ENCODE data around the gene LSM12.
"Not testable (repeated sequence)": the region's sequence is repeated elsewhere in the genome, so short reads cannot be mapped to it uniquely, and the experiment has no call there.

LSM12 gene

GRCh38 chr17:44007346-44008204 is 58.9 kb downstream of the LSM12 start:
- no peak for DNase-seq (ENCODE audit: low read depth in 2 of 2)

- peak; percentile 100 for DNase-seq (ENCODE audit: low read depth in 2 of 2)
These were observed 59.7 kb downstream of the LSM12 start for GRCh38 chr17:44006598-44007345.

GRCh38 chr17:44006272-44006597 is 60.2 kb downstream of the LSM12 start:
- no peak for DNase-seq (ENCODE audit: low read depth in 2 of 2)

GRCh38 chr17:44005527-44006271 is 60.8 kb downstream of the LSM12 start:
- no peak for DNase-seq (ENCODE audit: low read depth in 2 of 2)

DNA sequence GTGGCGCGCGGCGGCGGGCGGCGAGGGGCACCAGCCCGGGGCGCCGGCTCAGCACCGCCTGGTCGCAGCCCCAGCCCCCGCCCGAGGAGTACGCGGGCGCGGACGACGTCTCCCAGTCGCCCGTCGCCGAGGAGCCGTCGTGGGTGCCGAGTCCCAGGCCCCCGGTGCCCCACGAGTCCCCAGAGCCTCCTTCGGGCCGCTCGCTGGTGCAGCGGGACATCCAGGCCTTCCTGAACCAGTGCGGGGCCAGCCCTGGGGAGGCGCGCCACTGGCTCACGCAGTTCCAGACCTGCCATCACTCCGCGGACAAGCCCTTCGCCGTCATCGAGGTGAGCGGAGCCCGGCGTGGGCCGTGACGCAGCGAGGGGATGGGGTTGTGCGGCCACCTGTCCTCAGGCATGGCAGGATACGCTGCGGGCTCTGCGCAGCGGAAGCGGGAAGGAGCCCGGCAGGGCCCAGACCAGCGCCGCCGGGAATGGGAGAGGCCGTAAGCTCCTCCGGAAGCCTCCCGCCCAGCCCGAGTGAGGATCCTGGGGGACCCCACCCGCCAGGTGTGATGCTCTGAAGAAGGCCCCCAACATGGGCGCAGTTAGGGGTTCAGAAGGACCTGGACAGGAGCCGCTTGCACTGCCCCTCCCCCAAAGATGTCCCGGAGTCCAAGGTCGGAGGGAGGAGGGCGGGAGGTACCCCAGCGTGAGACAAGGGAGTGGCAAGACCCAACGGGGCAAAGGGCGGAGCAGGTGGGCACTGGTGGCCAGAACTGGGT is 61.5 kb downstream of the LSM12 start:
- DNase-seq (ENCODE audit: low read depth in 2 of 2) = no peak

DNA sequence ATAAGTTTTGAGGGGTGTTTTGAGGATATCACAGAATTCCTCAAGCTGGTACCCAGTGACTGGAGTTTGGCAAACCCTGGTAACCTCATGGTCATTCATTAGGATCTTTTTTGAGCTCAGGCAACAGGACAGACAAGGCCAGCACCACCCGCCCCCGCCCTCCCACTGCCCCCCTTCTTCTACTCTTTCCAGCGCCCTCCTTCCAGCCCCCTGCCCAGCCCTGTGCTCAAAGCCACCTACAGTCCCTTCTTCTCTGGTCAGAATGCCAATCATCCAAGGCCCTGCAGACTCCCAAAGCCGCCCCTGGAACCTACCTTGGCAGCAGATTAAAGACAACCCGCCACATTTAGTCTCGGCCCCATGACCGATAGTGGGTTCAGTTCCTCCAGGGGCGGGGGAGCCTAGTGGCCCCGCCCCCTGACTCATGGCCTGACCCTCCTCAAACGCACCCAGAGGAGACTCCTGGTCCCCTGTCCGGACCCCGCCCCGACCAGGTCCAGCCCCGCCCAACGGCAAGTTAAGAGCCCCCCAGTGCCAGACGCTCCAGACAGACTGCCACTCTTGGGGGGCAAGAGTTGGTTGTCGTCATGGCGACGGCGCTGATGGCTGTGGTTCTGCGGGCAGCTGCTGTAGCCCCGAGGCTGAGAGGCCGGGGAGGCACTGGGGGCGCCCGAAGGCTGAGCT is 62.3 kb downstream of the LSM12 start, which contains the start of gene NAGS:
NAGS (plus strand) TSS at position 546 of the 684 bp plus-strand sequence; CDS start at position 588, 42 bp downstream.
- DNase-seq (ENCODE audit: low read depth in 2 of 2) = no peak

DNA sequence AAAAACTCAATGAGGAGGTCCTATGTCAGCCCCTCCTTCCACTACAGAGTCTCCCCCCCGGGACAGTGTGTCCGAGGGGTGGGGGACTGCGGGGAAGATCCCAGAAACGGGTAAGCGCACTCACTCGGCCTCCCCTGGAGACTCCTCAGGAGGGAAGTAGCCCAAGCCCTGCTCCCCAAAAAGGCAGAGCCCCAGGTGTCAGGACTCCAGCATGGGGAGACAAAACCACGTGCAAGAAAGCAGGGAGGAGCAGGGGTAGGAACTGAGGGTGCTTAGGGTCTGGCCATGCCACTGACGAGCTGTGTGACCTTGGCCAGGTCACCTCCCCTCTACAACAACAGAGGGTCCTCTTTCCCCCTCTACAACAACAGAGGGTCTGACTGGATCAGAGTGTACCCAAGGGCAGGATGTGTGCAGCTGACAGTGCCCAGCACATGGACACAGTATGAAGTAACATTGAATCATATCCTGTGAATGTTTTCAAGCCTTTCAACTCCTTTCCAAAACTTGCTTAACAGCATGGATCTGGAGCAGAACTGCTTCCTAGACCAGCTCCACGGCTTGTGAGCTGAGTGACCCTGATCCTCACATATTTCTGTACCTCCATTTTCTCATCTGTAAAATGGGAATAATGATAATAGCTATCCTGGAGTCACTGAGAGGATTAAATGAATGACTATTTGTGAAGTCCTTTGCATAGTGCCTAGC is 64.2 kb downstream of the LSM12 start:
- DNase-seq (ENCODE audit: low read depth in 2 of 2) = no peak

DNA sequence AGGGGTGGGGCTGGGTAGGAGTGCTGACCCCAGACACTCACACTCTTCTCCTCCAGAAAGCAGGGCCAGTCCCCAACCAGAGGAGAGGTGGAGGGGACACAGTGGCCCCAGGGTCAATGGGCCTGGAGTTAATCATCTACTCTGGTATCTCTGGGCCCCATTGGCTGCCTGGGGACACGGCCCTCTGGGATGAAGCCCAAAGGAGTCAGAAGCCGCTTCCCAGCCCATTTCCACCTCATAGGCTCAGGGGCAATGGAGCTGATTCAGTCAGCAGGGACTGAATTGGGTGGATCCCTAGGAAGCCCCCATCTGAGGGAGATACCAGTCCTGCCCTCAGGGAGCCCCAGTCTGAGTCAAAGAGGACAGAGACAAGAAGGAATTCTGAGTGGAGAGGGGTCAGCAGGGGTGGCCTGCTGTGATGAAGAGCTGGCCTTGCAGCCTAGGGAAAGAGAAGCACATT is 65.0 kb downstream of the LSM12 start:
- DNase-seq (ENCODE audit: low read depth in 2 of 2) = no peak

GRCh38 chr17:44000871-44001460 is 65.5 kb downstream of the LSM12 start:
- DNase-seq (ENCODE audit: low read depth in 2 of 2) = no peak

- no peak for DNase-seq (ENCODE audit: low read depth in 2 of 2)
These were observed 66.2 kb downstream of the LSM12 start for GRCh38 chr17:44000141-44000860.

- DNase-seq (ENCODE audit: low read depth in 2 of 2) = no peak
These were observed 67.4 kb downstream of the LSM12 start for GRCh38 chr17:43999024-43999423.

DNA sequence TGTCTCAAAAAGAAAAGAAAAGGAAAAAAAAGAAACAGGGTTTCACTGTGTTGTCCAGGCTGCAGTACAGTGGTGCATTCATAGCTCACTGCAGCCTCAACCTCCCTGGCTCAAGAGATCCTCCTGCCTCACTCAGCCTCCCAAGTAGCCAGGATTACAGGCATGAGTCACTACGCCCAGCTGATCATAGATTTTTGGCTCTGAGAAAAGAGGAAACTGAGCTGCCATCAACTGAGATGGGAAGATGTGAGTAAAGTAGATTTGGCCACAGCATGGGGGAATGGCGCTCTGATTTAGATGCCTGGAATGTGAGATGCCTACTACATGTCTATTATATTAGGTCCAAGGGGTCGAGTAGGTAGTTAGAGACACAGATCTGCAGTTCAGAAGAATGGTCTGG is 67.9 kb downstream of the LSM12 start:
- DNase-seq (ENCODE audit: low read depth in 2 of 2) = no peak

DNA sequence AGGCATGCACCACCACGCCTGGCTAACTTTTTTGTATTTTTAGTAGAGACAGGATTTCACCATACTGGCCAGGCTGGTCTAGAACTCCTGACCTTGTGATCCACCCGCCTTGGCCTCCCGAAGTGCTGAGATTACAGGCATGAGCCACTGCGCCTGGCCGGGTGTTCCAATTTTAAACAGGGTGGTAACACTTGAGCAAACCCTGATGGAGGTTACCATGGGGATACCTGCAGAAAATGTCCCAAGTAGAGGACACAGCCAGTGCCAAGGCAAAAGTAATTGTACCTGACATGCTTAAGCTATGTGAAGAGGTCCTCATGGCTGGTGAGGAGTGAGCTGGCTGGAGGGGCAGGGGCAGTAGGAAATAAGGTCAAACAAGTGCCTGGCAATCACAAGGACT is 69.3 kb downstream of the LSM12 start:
- DNase-seq (ENCODE audit: low read depth in 2 of 2) = not testable (repeated sequence)

DNA sequence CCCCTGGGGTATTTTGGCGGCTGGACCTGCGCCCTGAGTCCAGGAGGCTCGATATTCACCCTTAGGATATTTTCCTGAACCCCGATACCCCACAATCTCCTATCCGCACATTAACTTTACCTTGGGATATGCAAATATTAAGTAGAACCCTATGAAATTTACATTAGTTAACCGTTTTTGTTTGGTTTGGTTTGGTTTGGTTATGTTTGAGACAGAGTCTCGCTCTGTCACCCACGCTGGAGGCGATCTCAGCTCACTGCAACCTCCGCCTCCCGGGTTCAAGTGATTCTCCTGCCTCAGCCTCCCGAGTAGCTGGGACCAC is 71.4 kb downstream of the LSM12 start:
- DNase-seq (ENCODE audit: low read depth in 2 of 2) = no peak

DNA sequence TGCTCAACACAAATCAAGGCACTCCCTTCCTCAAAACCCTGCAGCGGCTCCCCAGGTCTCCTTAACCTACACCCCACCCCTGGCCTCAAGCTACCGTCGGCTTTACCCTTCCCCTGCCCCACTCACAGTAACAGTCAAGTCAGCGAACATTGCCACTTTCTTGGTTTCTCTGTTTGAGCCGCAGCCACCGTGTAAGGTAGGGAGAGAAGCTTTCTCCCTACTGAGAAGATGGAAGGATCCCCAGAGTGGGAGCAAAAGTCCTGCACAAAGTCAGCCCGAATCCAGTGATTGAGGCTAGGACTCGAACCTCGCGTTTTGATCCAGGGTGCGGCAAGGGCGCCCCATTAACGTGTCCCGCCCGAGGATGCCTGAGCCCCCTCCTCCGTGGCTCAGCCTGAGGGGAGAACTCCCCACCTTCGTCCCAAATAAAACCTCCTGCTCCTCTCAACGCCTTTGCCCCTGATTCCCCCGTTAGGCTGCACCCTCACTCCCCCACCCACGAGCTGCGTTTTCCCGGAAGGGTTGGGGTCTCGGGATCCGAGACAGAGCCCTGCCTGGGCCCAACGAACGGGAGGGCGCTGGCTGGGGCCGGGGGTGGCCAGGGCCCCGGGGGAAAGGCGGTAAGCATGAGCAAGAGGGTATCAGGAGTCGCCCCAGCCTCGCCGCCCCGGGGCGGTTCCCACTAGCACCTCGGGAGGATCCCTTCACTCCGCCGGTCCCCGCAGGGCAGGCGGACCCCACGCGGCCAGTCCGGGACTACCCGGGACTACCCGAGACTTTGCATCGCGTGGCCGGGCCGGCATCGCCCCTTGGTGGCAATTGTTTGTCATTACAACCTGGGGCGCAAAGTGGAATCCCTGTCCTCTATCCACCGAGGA is 72.0 kb downstream of the LSM12 start:
- peak; percentile 62 to 64 for DNase-seq (ENCODE audit: low read depth in 2 of 2)

DNA sequence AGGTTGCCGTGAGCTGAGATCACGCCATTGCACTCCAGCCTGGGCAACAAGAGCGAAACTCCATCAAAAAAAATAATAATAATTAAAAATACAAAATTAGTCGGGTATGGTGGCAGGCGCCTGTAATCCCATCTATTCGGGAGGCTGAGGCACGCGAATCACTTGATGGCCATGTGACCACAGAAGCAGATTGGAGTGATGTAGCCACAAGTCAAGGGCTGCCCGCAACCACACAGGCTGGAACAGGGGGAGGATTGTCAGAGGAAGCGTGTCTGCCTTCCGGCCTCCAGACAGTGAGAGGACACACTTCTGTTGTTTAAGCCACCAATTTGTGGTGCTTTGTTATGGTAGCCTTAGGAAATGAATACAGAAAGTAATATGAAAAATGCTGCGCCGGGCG is 73.8 kb downstream of the LSM12 start:
- DNase-seq (ENCODE audit: low read depth in 2 of 2) = no peak

- DNase-seq (ENCODE audit: low read depth in 2 of 2) = no peak
These were observed 78.2 kb downstream of the LSM12 start for GRCh38 chr17:43988301-43988700.
